ENCODE measurements around the gene TRABD2B.

TRABD2B gene

GRCh38 chr1:47712596-47713299 is 284.4 kb downstream of the TRABD2B start:
- H3K27ac ChIP-seq: no peak overlapping the region
- no peak for TF ChIP-seq ZFX (IDR thresholded peaks at IDR 0.05; ENCODE audit: borderline replicate concordance)
- no peak for TF ChIP-seq CTCF (IDR thresholded peaks at IDR 0.05)

- no peak overlapping the region for H3K27ac ChIP-seq
- TF ChIP-seq CTCF (IDR thresholded peaks at IDR 0.05) (no peak), ZFX (IDR thresholded peaks at IDR 0.05; ENCODE audit: borderline replicate concordance) (no peak)
Observed at GRCh38 chr1:47711848-47712492, 285.2 kb downstream of the TRABD2B start.

- no peak overlapping the region for H3K27ac ChIP-seq
- TF ChIP-seq ZFX (IDR thresholded peaks at IDR 0.05; ENCODE audit: borderline replicate concordance) (no peak), CTCF (IDR thresholded peaks at IDR 0.05) (no peak)
Observed at GRCh38 chr1:47711184-47711847, 285.9 kb downstream of the TRABD2B start.
